HG03135 (cell line): ENCODE data around the gene HLA-DQB1.
"Not testable (repeated sequence)": the region's sequence is repeated elsewhere in the genome, so short reads cannot be mapped to it uniquely, and the experiment has no call there.

Source experiments
- ATAC-seq: cut with Tn5 transposase; IDR thresholded peaks from one replicate; pipeline ENCODE4 v1.9.1; 2021; ENCODE audit warnings: mild to moderate bottlenecking, moderate library complexity; ENCODE audit not compliant: unreplicated experiment

The HLA-DQB1 gene

GRCh38 chr6:32666420-32667300, at the start of gene HLA-DQB1:
Gene HLA-DQB1, minus strand, starts transcription at chr6:32666657. Its CDS starts 50 bp downstream, at chr6:32666607.
- ATAC-seq = peak; percentile 65

DNA sequence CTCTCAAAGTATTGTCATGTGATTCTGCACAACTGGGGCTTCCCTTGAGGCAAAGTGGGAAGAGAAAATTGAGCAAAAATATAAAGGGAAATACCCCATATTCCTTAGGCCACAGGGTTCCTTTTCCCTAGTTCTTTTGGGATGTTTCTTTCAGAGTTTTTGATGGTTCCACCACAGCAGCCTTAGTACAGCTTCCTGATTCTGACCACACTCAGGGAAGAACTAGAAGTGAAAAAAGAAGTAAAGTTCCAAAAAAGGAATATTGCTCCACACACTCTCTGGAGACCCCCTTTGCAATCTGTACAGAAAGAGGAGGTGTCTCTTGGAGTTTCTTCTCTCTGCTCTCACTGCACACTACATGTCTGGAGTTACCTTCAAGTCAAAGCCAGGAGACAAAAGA, 46.8 kb upstream of the HLA-DQB1 start:
- no peak for ATAC-seq

DNA sequence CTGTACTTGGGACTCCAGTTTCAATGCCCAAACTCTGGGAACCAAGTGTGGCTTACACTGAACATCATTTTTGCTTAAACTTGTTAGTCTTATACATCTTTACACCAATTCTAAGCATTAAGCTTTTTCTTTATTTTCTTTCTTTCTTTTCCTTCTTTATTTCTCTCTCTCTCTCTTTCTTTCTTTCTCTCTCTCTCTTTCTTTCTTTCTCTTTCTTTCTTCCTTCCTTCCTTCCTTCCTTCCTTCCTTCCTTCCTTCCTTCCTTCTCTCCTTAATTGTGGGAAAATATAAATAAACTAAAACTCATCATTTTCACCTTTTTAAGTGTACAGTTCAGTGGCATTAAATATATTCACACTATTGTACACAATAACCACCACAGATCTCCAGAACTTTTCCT, 43.2 kb upstream of the HLA-DQB1 start:
- no peak for ATAC-seq

- ATAC-seq = not testable (repeated sequence)
Measured at GRCh38 chr6:32705164-32705563, 38.7 kb upstream of the HLA-DQB1 start.

DNA sequence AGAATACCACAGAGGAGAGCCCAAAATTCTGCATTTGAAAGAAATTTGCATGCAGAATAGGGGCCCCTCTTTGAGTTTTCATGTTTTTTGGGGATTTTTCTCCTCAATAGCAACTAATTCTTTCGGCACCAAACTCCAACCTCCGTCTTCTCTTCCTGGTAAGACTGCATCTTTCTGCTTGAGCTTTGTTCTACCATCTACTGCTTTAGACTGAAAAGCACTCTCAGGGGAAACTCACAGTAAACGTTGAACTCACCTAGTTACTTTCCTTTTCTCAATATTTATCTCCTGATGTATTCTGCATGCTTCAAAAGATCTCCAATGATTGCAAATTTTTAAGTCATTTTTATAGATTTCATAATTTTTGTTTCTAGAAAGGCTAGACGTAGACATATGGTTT, 36.9 kb upstream of the HLA-DQB1 start:
- ATAC-seq = no peak

- ATAC-seq = no peak
Measured at GRCh38 chr6:32700391-32701040, 34.1 kb upstream of the HLA-DQB1 start.

- no peak for ATAC-seq
Measured at GRCh38 chr6:32697031-32697430, 30.6 kb upstream of the HLA-DQB1 start.

- no peak for ATAC-seq
Measured at GRCh38 chr6:32692019-32692418, 25.6 kb upstream of the HLA-DQB1 start.

DNA sequence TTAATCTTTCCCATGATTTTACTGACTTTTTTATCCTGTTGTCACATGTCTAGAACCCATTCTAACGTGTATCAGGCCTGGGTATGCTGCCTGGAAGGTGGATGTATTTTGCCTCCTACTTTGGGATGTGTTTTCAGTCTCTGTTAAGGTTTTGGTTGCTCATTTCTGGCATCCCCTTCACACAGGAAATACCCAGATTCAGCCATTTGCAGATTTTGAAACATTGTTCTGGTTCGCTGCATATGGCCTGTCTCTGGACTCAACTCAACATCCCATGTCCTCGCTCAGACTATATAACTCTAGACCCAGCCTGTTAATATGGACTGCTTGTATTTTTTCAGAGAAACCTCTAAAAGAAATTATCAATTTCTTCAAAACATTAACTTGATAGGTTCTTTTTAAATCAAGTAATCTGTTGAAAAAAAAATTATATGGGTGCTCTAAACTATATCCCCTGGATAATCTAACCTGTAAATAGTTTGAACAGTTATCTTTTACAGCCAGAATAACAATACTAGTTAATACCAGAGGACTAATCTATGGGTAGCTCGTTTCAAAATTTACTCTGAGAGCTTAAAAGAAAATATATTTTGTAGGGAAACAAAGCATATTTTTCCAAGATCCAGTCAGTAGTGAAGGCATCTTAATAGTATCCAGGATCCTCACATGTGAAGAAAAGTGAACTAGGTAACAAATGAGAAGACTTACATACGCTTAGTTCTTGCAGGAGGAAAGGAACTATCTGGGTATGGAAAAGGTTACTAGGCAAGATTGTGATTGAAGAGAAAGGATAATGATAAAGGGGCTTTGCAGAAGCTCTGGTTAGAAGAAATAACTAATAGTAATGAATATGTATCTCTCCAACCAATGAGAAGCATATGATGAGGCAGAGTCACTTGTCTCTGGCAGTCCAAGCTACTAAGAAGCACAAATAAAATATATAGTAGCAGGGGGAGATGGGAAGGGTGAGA, 23.4 kb upstream of the HLA-DQB1 start:
- peak; percentile 45 for ATAC-seq

DNA sequence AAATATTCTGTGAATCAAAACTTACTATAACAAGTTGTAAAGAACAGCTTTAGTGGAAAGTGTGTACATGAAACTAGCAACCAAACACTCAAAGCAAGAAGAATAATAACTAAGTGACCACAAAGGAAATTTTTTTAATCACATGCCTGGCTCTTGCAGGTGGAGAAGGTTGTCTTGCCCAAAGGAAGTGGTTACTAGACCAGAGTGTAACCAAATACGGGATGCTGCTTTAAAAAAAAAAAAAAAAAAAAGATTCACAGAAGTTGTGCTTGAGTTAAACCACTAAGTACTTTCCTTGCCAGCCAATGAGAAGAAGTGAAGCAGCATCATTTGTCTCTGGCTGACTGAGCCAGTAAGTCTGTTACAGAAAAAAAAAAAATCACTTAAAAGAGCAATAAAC, 19.1 kb upstream of the HLA-DQB1 start:
- ATAC-seq = peak; percentile 75

- ATAC-seq = no peak
Measured at GRCh38 chr6:32684246-32684645, 17.8 kb upstream of the HLA-DQB1 start.

DNA sequence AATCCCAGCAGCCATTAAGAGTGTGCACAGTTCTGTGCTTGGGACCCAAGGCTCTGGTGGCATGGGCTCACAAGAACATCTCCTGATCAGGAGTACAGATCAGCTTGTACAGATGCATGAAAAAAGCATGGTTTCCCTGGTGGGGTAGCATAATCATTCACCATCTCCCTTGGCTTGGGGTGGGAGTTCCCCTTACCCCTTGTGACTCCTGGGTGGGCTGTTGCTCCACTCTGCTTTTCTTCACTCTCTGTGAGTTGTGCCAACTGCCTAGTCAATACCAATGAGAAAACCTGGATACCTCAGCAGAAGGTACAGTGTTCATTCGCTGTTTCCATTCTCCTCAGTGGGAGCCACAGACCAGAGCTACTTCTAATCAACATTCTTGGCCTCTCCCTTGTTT, 13.6 kb upstream of the HLA-DQB1 start:
- no peak for ATAC-seq

GRCh38 chr6:32679492-32679891, 13.0 kb upstream of the HLA-DQB1 start:
- ATAC-seq = no peak

DNA sequence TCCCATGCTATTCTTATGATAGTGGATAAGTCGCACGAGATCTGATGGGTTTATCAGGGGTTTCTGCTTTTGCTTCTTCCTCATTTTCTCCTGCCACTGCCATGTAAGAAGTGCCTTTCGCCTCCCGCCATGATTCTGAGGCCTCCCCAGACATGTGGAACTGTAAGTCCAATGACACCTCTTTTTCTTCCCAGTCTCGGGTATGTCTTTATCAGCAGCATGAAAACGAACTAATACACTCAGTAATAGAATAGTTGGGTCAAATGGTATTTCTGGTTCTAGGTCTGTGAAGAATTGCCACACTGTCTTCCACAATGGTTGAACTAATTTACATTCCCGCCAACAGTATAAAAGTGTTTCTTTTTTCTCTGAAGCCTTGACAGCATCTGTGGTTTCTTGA, 7.7 kb upstream of the HLA-DQB1 start:
- ATAC-seq = not testable (repeated sequence)

DNA sequence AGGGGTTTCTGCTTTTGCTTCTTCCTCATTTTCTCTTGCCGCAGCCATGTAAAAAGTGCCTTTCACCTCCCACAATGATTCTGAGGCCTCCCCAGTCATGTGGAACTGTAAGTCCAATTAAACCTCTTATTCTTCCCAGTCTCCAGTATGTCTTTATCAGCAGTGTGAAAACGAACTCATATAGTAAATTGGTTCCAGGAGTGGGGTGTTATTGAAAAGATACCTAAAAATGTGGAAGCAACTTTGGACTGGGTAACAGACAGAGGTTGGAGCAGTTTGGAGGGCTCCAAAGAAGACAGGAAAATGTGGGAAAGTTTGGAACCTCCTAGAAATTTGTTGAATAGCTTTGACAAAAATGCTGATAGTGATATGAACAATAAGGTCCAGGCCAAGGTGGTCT, 5.5 kb upstream of the HLA-DQB1 start:
- ATAC-seq = not testable (repeated sequence)

DNA sequence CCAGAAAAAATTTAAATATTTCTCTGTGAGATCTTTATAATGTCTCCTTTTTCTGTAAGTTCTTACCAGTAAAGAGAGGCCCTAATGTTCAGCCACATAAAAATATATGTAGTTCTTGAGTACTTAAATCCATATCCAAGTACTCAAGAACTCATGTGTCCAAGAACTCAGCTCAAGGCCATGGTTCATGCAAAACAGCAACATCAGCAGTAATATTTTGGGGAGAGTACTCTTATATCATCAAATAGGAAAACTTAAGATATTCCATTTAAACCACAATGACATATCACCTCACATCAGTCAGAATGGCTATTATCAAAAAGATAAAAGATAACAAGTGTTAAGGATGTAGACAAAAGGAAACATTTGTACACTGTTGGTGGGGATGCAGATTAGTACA, 3.4 kb upstream of the HLA-DQB1 start:
- no peak for ATAC-seq

- ATAC-seq = no peak
Measured at GRCh38 chr6:32669240-32669639, 2.8 kb upstream of the HLA-DQB1 start.

DNA sequence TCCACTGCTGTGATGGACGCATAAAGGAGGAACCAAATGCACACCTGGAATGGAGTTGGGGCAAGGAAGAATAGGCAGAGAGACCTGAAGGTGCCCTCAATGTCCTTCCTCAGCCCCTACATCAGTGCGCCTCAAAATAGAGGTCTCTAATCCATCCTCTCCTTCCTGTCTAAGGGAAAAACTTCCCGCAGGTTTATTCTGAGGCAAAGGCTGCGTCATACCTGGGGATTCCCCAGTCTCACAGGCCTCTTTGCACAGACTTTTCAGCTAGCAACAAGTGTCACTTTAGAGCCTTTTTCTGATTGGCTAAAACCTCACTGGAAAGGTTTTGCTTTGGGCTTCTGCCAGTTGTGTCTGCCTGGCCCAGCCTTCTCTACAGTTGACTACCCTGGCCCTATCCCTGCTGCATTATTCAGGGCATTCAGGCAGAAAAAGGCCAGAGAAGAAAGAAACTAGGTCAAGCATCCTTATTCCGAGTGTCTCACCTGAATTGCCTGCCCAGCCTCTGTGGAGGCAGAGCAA, 1.8 kb upstream of the HLA-DQB1 start:
- peak; percentile 75 for ATAC-seq

DNA sequence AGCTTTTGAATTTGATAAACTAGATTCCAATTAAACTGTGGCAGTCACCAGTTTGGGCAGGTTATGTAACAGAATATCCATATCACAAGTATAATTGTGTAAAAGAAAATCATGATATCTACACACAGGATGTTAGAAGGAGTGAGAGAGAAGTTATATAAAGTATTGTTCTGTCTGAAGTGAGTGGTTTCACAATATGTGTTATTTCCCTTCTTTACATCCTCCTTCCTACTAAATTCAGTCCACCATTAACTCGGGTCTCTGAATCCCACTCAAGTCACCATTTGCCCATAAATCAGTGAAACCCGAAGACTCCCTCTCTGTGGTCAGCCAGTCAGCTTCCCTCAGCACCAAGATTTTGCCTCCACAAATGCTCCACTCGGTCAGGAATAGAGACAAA, 796 bp downstream of the HLA-DQB1 start:
- ATAC-seq = no peak

DNA sequence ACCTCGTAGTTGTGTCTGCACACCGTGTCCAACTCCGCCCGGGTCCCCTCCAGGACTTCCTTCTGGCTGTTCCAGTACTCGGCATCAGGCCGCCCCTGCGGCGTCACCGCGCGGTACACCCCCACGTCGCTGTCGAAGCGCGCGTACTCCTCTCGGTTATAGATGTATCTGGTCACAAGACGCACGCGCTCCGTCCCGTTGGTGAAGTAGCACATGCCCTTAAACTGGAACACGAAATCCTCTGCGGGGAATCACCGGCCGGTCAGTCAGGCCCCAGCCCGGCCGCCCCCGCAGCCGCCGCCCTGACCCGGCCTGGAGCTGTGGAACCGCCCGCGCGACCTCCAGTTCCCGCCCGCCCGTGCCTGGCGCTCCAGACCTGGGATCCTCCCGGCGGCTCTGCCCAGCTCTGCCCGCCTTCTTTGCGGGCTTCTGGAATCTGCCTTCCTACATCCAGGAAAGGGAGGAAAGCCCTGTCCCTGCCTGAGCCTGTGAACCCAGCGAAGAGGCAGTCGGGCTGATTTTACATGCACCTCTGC, 1.6 kb downstream of the HLA-DQB1 start:
- no peak for ATAC-seq

GRCh38 chr6:32664354-32664753, 2.1 kb downstream of the HLA-DQB1 start:
- no peak for ATAC-seq
